HEK293T (cell line): ENCODE results near the gene FBXO39.

Experiments used
- BHLHE40 ChIP-seq: fragments of 450-650 bp; IDR thresholded peaks from 2 replicates; pipeline ENCODE4 v1.6.1; 2016; ENCODE audit warnings: mild to moderate bottlenecking, moderate library complexity, borderline replicate concordance
- CTBP1 ChIP-seq: fragments of 450-650 bp; IDR thresholded peaks from 2 replicates; pipeline ENCODE4 v1.6.1; 2016; ENCODE audit warnings: borderline replicate concordance
- ELF4 ChIP-seq: fragments of 450-650 bp; IDR thresholded peaks from 2 replicates; pipeline ENCODE4 v1.6.1; 2017; ENCODE audit warnings: antibody characterized with exemption
- FOXA1 ChIP-seq: fragments of 450-650 bp; IDR thresholded peaks from 2 replicates; pipeline ENCODE4 v1.6.1; 2016; ENCODE audit warnings: mild to moderate bottlenecking
- FOXK2 ChIP-seq: fragments of 450-650 bp; IDR thresholded peaks from 2 replicates; pipeline ENCODE4 v1.6.1; 2016; ENCODE audit warnings: mild to moderate bottlenecking
- FOXM1 ChIP-seq: fragments of 450-650 bp; IDR thresholded peaks from 2 replicates; pipeline ENCODE4 v1.6.1; 2017; ENCODE audit warnings: mild to moderate bottlenecking, borderline replicate concordance
- HDGF ChIP-seq: fragments of 450-650 bp; IDR thresholded peaks from 2 replicates; pipeline ENCODE4 v1.6.1; 2017; ENCODE audit warnings: antibody characterized with exemption, borderline replicate concordance
- SP1 ChIP-seq: fragments of 450-650 bp; IDR thresholded peaks from 2 replicates; pipeline ENCODE4 v1.6.1; 2017
- SUZ12 ChIP-seq: fragments of 450-650 bp; IDR thresholded peaks from 2 replicates; pipeline ENCODE4 v1.6.1; 2016; ENCODE audit warnings: mild to moderate bottlenecking
- TF ChIP-seq, protein P1 (sequence below): fragments of 450-650 bp; IDR thresholded peaks from 2 replicates; pipeline ENCODE4 v1.6.1; 2016

DNA sequence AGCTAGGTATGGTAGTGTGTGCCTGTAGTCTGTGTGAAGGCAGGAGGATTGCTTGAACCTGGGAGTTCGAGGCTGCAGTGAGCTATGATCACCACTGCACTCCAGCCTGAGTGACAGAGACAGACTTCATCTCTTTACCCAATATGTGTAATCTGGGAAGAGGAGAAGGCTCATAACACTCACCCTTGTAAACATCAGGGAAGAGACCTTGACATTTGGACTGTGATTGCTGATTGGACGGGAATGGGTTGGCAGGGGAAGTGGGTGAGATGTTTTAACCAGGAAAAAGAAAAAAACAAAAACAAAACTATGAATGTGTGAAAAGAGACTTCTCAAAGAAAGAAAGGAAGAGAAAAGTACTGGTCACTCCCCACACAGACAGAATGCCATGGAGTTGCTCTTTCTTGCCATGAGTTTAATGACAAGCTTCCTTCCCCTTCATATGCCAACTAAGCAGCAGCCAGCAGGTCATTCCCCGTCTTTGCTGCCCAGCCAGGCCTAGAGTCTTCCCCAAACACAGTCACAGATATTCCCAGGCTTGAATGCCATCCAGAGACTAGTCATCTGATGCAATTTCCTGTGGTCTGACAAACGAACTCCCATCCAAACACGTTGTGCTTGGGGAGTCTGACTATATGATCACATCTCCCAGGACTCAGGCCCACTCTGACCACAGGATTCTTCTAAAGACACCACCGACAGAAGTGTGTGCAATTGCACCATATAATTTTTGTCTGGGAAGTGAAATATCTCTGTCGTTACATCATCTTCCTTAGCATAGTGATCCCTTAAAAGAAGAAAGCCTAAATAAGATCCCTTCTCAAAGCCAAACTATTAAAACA is 23.7 kb upstream of the FBXO39 start:
- TF ChIP-seq, protein P1, sequence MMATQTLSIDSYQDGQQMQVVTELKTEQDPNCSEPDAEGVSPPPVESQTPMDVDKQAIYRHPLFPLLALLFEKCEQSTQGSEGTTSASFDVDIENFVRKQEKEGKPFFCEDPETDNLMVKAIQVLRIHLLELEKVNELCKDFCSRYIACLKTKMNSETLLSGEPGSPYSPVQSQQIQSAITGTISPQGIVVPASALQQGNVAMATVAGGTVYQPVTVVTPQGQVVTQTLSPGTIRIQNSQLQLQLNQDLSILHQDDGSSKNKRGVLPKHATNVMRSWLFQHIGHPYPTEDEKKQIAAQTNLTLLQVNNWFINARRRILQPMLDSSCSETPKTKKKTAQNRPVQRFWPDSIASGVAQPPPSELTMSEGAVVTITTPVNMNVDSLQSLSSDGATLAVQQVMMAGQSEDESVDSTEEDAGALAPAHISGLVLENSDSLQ, result no peak
- TF ChIP-seq ELF4 (no peak), SUZ12 (no peak), FOXM1 (no peak), BHLHE40 (no peak), FOXK2 (no peak), HDGF (no peak), CTBP1 (no peak), FOXA1 (no peak), SP1 (no peak)
